Peyer's patch (tissue), 4 donors: Measurements from ENCODE around the gene MAD1L1. TPM values are rescaled to one million over a fixed set of nuclear protein-coding genes. Genes with fewer than 3 reads are reported as not detected.

Experiments used
- DNase-seq, 3 donors: peaks; one replicate each; pipeline ENCODE4 v3.0.0-alpha.2; 2017 to 2019
- H3K27ac ChIP-seq, 4 donors: fragments of 200-600 bp; sonication (generic); one replicate each; pipeline ENCODE4 v1.5.1; 2016 to 2019
- H3K27me3 ChIP-seq, 2 donors: fragments of 200-600 bp; sonication (generic); one replicate each; pipeline ENCODE4 v1.5.1; 2019
- H3K36me3 ChIP-seq, 3 donors: fragments of 200-600 bp; sonication (generic); one replicate each; pipeline ENCODE4 v1.5.1; 2016 to 2019
- H3K4me1 ChIP-seq, 4 donors: fragments of 200-600 bp; sonication (generic); one replicate each; pipeline ENCODE4 v1.5.1; 2016 to 2019
- H3K4me3 ChIP-seq, 4 donors: fragments of 200-600 bp; sonication (generic); 1 replicate in 3 of 4; 2 replicates in 1 of 4; pipeline ENCODE4 v1.5.1; 2016 to 2019; ENCODE audit warnings: mild to moderate bottlenecking in 1 of 4
- H3K9me3 ChIP-seq, 4 donors: fragments of 200-600 bp; sonication (generic); one replicate each; pipeline ENCODE4 v1.5.1; 2016 to 2019; ENCODE audit warnings: mild to moderate bottlenecking in 1 of 4
- CTCF ChIP-seq, 6 experiments: fragments of 450-650 bp in 4 of 6; fragments of 200-600 bp in 2 of 6; sonication (generic) in 1 of 6; IDR thresholded peaks; one replicate each; pipeline ENCODE4 v1.5.1; 2017 to 2019; ENCODE audit warnings: antibody characterized with exemption in 6 of 6, mild to moderate bottlenecking in 3 of 6, moderate library complexity in 1 of 6
- POLR2A ChIP-seq, 2 donors: fragments of 450-650 bp; IDR thresholded peaks; one replicate each; pipeline ENCODE4 v1.5.1; 2017; ENCODE audit warnings: antibody characterized with exemption in 2 of 2, mild to moderate bottlenecking in 2 of 2, moderate library complexity in 2 of 2
- total RNA-seq, 4 donors: library from RNA; depleted of rRNA; stranded (reverse); fragments of >200 nt; gene quantifications; one replicate each; pipeline ENCODE4 v1.1.0, GENCODE V29; 2016

MAD1L1 gene
- total RNA-seq, 4 donors from 2014 or later = 43.9 to 417 (median 59.1) TPM

GRCh38 chr7:2217716-2218443 is 14.9 kb downstream of the MAD1L1 start:
- no peak for DNase-seq
- H3K36me3 ChIP-seq = peaks cover 0 to 80% (median 0%) of the 10 kb centered on the region in 3 donors

GRCh38 chr7:2217206-2217605 is 15.5 kb downstream of the MAD1L1 start:
- H3K9me3 ChIP-seq = no peaks in the 10 kb centered on the region
- H3K36me3 ChIP-seq = peaks cover 0 to 81% (median 0%) of the 10 kb centered on the region in 3 donors
- H3K27me3 ChIP-seq = no peaks in the 10 kb centered on the region
- no peaks in the 10 kb centered on the region for H3K4me1 ChIP-seq
- no peak for TF ChIP-seq CTCF (IDR thresholded peaks at IDR 0.05)
- TF ChIP-seq POLR2A (IDR thresholded peaks at IDR 0.05) = no peak
- H3K4me3 ChIP-seq = no peak overlapping the region
- DNase-seq = no peak
- H3K27ac ChIP-seq = no peak overlapping the region

More at GRCh38 chr7:2217716-2218443, 14.9 kb downstream of the MAD1L1 start:
- H3K27ac ChIP-seq = no peak overlapping the region
- H3K9me3 ChIP-seq = no peaks in the 10 kb centered on the region
- no peaks in the 10 kb centered on the region for H3K4me1 ChIP-seq
- H3K27me3 ChIP-seq = no peaks in the 10 kb centered on the region
- TF ChIP-seq CTCF (IDR thresholded peaks at IDR 0.05) (no peak), POLR2A (IDR thresholded peaks at IDR 0.05) (no peak)
- no peak overlapping the region for H3K4me3 ChIP-seq

GRCh38 chr7:2215851-2216250 is 16.9 kb downstream of the MAD1L1 start:
- H3K27ac ChIP-seq = no peak overlapping the region
- DNase-seq = no peak
- no peaks in the 10 kb centered on the region for H3K27me3 ChIP-seq
- no peaks in the 10 kb centered on the region for H3K9me3 ChIP-seq
- H3K36me3 ChIP-seq = peaks cover 0 to 76% (median 0%) of the 10 kb centered on the region in 3 donors
- no peak for TF ChIP-seq CTCF (IDR thresholded peaks at IDR 0.05)
- TF ChIP-seq POLR2A (IDR thresholded peaks at IDR 0.05) = no peak
- H3K4me1 ChIP-seq = no peaks in the 10 kb centered on the region
- no peak overlapping the region for H3K4me3 ChIP-seq

DNA sequence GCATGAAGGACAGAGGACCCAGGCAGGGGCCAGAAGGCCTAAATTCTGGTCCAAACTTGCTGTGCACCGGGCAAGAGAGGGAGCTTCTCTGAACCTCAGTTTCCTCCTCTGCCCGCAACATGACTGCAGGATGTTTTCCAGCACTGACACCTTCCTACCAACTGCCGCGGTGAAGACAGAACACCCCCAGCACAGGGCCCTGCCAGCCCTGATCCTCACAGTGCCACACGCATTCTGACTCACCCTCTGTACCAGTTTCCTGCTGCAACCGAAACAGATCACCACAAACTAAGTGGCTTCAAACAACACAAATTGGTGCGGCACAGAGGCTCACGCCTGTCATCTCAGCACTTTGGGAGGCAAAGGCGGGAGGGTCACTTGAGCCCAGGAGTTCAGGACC is 18.1 kb downstream of the MAD1L1 start:
- Histone ChIP-seq H3K27ac (no peak overlapping the region), H3K4me1 (no peaks in the 10 kb centered on the region)
- TF ChIP-seq POLR2A (IDR thresholded peaks at IDR 0.05) (no peak), CTCF (IDR thresholded peaks at IDR 0.05) (no peak)

GRCh38 chr7:2213551-2214215 is 19.1 kb downstream of the MAD1L1 start:
- Histone ChIP-seq H3K4me1 (no peaks in the 10 kb centered on the region), H3K27me3 (no peaks in the 10 kb centered on the region), H3K27ac (no peak overlapping the region), H3K9me3 (no peaks in the 10 kb centered on the region), H3K36me3 (peaks cover 0 to 70% (median 0%) of the 10 kb centered on the region in 3 donors), H3K4me3 (no peak overlapping the region)
- TF ChIP-seq CTCF (IDR thresholded peaks at IDR 0.05) (no peak), POLR2A (IDR thresholded peaks at IDR 0.05) (no peak)
- no peak for DNase-seq

More for the DNA sequence above, 18.1 kb downstream of the MAD1L1 start:
- DNase-seq = no peak
- H3K4me3 ChIP-seq = no peak overlapping the region
- peaks cover 0 to 74% (median 0%) of the 10 kb centered on the region in 3 donors for H3K36me3 ChIP-seq
- no peaks in the 10 kb centered on the region for H3K9me3 ChIP-seq
- no peaks in the 10 kb centered on the region for H3K27me3 ChIP-seq
